ENCODE data around the gene ZNF148. TPM values are rescaled to one million over a fixed set of nuclear protein-coding genes. Genes with fewer than 3 reads are reported as not detected.

ZNF148 gene
- polyA plus RNA-seq, 3 donors = 6.5 to 48.4 (median 34.1) TPM

DNA sequence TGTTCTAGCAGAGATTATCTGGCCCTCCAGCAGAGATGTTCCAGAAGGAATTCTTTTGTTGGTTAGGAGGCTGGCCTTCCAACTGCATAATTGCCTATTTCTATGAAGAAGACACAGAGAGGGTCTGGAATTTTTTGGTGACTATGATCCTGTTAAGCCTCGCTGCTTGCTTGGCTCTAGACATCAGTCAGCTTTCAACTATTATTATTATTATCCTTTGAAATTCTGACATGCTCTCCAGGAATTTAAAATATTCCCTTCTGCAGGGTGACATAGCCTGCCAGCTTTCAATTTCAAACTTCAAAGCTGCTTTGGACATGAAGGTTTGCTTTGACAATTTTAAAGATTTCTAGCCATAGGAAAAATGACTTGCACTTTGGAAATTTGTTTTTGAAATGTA, 26.3 kb upstream of the ZNF148 start:
- H3K27me3 ChIP-seq (ENCODE audit: control insufficient read depth in 2 of 2, insufficient read depth in 2 of 2, low read length in 2 of 2) = no peaks in the 10 kb centered on the region
- no peak overlapping the region for H3K4me2 ChIP-seq (replicated peaks; ENCODE audit: extremely low read depth, low read length, poor library complexity, severe bottlenecking)
- Mint-ChIP-seq H3K27me3 (ENCODE audit: low read depth in 3 of 3) (peaks cover 6 to 14% (median 12%) of the 10 kb centered on the region in 3 donors), H3K27ac (no peak overlapping the region), H3K9me3 (peaks cover 0 to 7% (median 2%) of the 10 kb centered on the region in 7 donors), H3K36me3 (no peaks in the 10 kb centered on the region), H3K4me3 (no peak overlapping the region), H3K4me1 (no peaks in the 10 kb centered on the region)
- WGBS (ENCODE audit: insufficient coverage) = no CpG with 5 or more reads among the region's 1 CpG
- no peaks in the 10 kb centered on the region for H4K20me1 ChIP-seq (ENCODE audit: insufficient read depth, low read length)
- H3K9me3 ChIP-seq (replicated peaks in 1 of 2; ENCODE audit: control insufficient read depth in 1 of 2, insufficient read depth in 1 of 2, low read length in 2 of 2) = no peaks in the 10 kb centered on the region
- no peak overlapping the region for H2AFZ ChIP-seq (ENCODE audit: insufficient read depth, low read depth, low read length, poor library complexity, severe bottlenecking)
- H3K27ac ChIP-seq (ENCODE audit: low read depth in 1 of 2, low read length in 2 of 2) = no peak overlapping the region
- no peak overlapping the region for H3K9ac ChIP-seq (ENCODE audit: insufficient read depth, low read length, poor library complexity, severe bottlenecking)
- no peak overlapping the region for H3K4me3 ChIP-seq (replicated peaks in 1 of 3; ENCODE audit: low read depth in 2 of 3, low read length in 3 of 3)
- no peak for DNase-seq
- TF ChIP-seq, protein P1, sequence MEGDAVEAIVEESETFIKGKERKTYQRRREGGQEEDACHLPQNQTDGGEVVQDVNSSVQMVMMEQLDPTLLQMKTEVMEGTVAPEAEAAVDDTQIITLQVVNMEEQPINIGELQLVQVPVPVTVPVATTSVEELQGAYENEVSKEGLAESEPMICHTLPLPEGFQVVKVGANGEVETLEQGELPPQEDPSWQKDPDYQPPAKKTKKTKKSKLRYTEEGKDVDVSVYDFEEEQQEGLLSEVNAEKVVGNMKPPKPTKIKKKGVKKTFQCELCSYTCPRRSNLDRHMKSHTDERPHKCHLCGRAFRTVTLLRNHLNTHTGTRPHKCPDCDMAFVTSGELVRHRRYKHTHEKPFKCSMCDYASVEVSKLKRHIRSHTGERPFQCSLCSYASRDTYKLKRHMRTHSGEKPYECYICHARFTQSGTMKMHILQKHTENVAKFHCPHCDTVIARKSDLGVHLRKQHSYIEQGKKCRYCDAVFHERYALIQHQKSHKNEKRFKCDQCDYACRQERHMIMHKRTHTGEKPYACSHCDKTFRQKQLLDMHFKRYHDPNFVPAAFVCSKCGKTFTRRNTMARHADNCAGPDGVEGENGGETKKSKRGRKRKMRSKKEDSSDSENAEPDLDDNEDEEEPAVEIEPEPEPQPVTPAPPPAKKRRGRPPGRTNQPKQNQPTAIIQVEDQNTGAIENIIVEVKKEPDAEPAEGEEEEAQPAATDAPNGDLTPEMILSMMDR (IDR thresholded peaks at IDR 0.05) = no peak
- no peaks in the 10 kb centered on the region for H3K36me3 ChIP-seq (replicated peaks in 1 of 2; ENCODE audit: control insufficient read depth in 1 of 2, insufficient read depth in 2 of 2, low read length in 2 of 2)
- no peaks in the 10 kb centered on the region for H3K4me1 ChIP-seq (ENCODE audit: control insufficient read depth in 1 of 2, insufficient read depth in 2 of 2, low read length in 2 of 2)
- intact Hi-C loops (cut with micrococcal nuclease) = no loop called here
- no peaks in the 10 kb centered on the region for H3K79me2 ChIP-seq (ENCODE audit: insufficient read depth, low read length)

DNA sequence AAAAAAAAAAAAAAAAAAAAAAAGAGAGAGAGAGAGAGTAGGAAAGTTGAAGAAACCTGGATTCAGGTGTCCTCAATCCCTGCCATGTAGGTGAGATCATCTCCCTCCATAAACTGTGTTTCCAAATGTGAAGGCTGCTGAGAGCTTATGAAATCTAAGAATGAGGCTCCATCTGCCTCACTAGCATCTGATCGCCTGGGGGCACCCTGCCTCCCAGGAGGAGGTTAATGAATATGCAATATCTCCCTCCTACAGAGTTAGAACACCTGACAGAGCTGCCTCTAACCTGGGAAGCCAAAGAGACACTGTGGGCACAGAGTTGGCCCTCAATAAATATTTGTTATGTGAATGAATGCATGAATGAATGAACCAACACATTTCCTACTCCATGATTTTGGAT, 23.8 kb upstream of the ZNF148 start:
- no peaks in the 10 kb centered on the region for H3K36me3 ChIP-seq (replicated peaks in 1 of 2; ENCODE audit: control insufficient read depth in 1 of 2, insufficient read depth in 2 of 2, low read length in 2 of 2)
- H3K9me3 ChIP-seq (replicated peaks in 1 of 2; ENCODE audit: control insufficient read depth in 1 of 2, insufficient read depth in 1 of 2, low read length in 2 of 2) = no peaks in the 10 kb centered on the region
- no peaks in the 10 kb centered on the region for H3K79me2 ChIP-seq (ENCODE audit: insufficient read depth, low read length)
- H3K4me1 ChIP-seq (ENCODE audit: control insufficient read depth in 1 of 2, insufficient read depth in 2 of 2, low read length in 2 of 2) = no peaks in the 10 kb centered on the region
- Mint-ChIP-seq H3K4me1 (no peaks in the 10 kb centered on the region), H3K4me3 (no peak overlapping the region), H3K9me3 (peaks cover 0 to 4% (median 0%) of the 10 kb centered on the region in 7 donors), H3K36me3 (no peaks in the 10 kb centered on the region), H3K27me3 (ENCODE audit: low read depth in 3 of 3) (peaks cover 7 to 13% (median 10%) of the 10 kb centered on the region in 3 donors), H3K27ac (no peak overlapping the region)
- no peaks in the 10 kb centered on the region for H4K20me1 ChIP-seq (ENCODE audit: insufficient read depth, low read length)
- no peak overlapping the region for H3K4me2 ChIP-seq (replicated peaks; ENCODE audit: extremely low read depth, low read length, poor library complexity, severe bottlenecking)
- DNase-seq = no peak
- TF ChIP-seq, protein P1 (IDR thresholded peaks at IDR 0.05) = no peak
- intact Hi-C loops (cut with micrococcal nuclease) = no loop called here
- H2AFZ ChIP-seq (ENCODE audit: insufficient read depth, low read depth, low read length, poor library complexity, severe bottlenecking) = no peak overlapping the region
- no peak overlapping the region for H3K4me3 ChIP-seq (replicated peaks in 1 of 3; ENCODE audit: low read depth in 2 of 3, low read length in 3 of 3)
- WGBS (ENCODE audit: insufficient coverage) = no CpG with 5 or more reads among the region's 1 CpG
- H3K27me3 ChIP-seq (ENCODE audit: control insufficient read depth in 2 of 2, insufficient read depth in 2 of 2, low read length in 2 of 2) = no peaks in the 10 kb centered on the region
- no peak overlapping the region for H3K27ac ChIP-seq (ENCODE audit: low read depth in 1 of 2, low read length in 2 of 2)
- H3K9ac ChIP-seq (ENCODE audit: insufficient read depth, low read length, poor library complexity, severe bottlenecking) = no peak overlapping the region
